ENCODE measurements around the gene HBA1. TPM values are rescaled to one million over a fixed set of nuclear protein-coding genes. Genes with fewer than 3 reads are reported as not detected.

Gene HBA1
- total RNA-seq: not detected in 2 replicates

DNA sequence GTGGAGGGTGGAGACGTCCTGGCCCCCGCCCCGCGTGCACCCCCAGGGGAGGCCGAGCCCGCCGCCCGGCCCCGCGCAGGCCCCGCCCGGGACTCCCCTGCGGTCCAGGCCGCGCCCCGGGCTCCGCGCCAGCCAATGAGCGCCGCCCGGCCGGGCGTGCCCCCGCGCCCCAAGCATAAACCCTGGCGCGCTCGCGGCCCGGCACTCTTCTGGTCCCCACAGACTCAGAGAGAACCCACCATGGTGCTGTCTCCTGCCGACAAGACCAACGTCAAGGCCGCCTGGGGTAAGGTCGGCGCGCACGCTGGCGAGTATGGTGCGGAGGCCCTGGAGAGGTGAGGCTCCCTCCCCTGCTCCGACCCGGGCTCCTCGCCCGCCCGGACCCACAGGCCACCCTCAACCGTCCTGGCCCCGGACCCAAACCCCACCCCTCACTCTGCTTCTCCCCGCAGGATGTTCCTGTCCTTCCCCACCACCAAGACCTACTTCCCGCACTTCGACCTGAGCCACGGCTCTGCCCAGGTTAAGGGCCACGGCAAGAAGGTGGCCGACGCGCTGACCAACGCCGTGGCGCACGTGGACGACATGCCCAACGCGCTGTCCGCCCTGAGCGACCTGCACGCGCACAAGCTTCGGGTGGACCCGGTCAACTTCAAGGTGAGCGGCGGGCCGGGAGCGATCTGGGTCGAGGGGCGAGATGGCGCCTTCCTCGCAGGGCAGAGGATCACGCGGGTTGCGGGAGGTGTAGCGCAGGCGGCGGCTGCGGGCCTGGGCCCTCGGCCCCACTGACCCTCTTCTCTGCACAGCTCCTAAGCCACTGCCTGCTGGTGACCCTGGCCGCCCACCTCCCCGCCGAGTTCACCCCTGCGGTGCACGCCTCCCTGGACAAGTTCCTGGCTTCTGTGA lies at the start of gene HBA1:
TSS of gene HBA1 (plus strand) at position 204 of the 906 bp plus-strand sequence. CDS start at position 241, 37 bp downstream.

DNA sequence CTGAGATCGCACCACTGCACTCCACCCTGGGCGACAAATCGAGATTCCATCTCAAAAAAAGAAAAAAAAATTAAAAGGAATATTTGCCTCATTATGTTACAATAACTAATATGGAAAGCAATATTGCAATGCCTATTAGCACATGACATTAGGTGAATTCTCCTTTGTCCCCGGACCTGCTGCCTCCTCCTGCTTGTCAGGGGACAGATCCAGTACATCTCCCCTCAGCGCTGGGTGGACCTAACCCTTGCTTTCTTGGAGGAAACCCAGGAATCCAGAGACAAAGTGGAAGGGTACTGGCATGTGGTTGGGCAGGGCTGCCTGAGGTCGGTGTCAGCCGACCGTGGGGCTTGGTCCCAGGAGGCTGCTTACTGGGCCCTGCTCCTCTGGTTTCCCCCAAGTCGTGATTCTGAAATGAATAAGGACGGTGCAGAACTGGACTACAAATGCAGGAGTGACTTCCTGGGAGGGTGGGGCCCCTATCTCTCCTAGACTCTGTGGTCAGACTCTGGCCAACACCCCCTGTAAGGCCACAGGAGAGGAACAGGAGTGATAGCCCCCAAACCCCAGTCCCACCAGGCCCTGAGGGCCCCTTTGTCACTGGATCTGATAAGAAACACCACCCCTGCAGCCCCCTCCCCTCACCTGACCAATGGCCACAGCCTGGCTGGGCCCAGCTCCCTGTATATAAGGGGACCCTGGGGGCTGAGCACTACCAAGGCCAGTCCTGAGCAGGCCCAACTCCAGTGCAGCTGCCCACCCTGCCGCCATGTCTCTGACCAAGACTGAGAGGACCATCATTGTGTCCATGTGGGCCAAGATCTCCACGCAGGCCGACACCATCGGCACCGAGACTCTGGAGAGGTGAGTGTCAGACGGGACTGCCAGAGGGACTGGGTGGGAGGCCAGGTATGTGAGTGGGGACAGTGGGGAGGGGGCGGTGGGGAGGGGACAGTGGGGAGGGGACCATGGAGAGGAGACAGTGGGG lies 24.0 kb upstream of the HBA1 start, which contains the start of gene HBZ:
TSS of gene HBZ (plus strand) at position 504 of the 988 bp plus-strand sequence. CDS start at position 770, 266 bp downstream.

DNA sequence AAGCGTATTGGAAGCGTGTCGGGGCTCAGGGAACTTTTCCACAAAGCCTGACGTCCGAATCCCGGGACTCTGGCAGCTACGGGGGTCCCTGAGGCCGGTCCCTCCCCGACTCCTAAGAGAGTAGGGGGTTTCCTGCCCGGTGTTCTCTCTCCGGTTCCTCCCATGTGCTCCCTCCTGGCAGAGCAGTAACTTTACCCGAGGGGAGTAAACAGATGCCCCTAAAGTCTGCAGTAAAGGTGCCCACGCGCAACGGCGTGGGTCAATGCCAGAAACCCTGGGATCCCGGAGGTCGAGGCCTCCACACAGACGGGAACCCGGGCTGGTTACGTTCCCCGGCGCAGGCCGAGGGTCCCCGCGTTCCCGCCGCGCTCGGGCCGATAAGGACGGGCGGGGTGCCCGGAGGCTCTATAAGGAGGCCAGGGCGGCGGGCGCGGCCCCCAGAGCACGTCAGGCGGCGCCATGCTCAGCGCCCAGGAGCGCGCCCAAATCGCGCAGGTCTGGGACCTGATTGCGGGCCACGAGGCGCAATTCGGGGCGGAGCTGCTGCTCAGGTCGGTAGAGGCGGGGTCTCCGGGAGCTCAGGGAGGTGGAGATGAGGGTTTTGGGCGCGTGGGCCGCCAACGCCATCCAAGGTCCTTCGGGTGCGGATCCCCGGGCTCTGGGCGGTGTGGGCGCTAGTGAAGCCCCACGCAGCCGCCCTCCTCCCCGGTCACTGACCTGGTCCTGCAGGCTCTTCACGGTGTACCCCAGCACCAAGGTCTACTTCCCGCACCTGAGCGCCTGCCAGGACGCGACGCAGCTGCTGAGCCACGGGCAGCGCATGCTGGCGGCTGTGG lies 10.7 kb upstream of the HBA1 start, which contains the start of gene HBM:
TSS of gene HBM (plus strand) at position 440 of the 836 bp plus-strand sequence. CDS start at position 460, 20 bp downstream.

DNA sequence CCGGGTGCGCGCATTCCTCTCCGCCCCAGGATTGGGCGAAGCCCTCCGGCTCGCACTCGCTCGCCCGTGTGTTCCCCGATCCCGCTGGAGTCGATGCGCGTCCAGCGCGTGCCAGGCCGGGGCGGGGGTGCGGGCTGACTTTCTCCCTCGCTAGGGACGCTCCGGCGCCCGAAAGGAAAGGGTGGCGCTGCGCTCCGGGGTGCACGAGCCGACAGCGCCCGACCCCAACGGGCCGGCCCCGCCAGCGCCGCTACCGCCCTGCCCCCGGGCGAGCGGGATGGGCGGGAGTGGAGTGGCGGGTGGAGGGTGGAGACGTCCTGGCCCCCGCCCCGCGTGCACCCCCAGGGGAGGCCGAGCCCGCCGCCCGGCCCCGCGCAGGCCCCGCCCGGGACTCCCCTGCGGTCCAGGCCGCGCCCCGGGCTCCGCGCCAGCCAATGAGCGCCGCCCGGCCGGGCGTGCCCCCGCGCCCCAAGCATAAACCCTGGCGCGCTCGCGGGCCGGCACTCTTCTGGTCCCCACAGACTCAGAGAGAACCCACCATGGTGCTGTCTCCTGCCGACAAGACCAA lies 4.0 kb upstream of the HBA1 start, which contains the start of gene HBA2:
TSS of gene HBA2 (plus strand) at position 503 of the 568 bp plus-strand sequence. CDS start at position 540, 37 bp downstream.

DNA sequence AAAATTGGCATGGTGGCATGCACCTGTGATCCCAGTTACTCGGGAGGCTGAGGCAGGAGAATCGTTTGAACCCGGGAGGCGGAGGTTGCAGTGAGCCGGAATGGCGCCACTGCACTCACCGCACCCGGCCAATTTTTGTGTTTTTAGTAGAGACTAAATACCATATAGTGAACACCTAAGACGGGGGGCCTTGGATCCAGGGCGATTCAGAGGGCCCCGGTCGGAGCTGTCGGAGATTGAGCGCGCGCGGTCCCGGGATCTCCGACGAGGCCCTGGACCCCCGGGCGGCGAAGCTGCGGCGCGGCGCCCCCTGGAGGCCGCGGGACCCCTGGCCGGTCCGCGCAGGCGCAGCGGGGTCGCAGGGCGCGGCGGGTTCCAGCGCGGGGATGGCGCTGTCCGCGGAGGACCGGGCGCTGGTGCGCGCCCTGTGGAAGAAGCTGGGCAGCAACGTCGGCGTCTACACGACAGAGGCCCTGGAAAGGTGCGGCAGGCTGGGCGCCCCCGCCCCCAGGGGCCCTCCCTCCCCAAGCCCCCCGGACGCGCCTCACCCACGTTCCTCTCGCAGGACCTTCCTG lies 3.7 kb downstream of the HBA1 start, which contains the start of gene HBQ1:
TSS of gene HBQ1 (plus strand) at position 359 of the 575 bp plus-strand sequence. CDS start at position 387, 28 bp downstream.

Other genes starting within 250 kb of the HBA1 start
- gene POLR3K, start 123.1 kb upstream of the HBA1 start, total RNA-seq: 7.0 and 10.3 TPM in 2 replicates
- gene SNRNP25, start 122.9 kb upstream of the HBA1 start, total RNA-seq: 21.6 and 45.2 TPM in 2 replicates
- gene RHBDF1, start 104.0 kb upstream of the HBA1 start, total RNA-seq: 20.6 and 36.4 TPM in 2 replicates
- 138 and 165 TPM in 2 replicates for gene MPG, start 98.5 kb upstream of the HBA1 start, total RNA-seq
- 5.5 and 7.8 TPM in 2 replicates for gene NPRL3, start 38.0 kb upstream of the HBA1 start, total RNA-seq
- not detected in 2 replicates for gene HBZ, start 24.0 kb upstream of the HBA1 start, total RNA-seq
- gene HBM, start 10.7 kb upstream of the HBA1 start, total RNA-seq: not detected in 2 replicates
- not detected in 2 replicates for gene HBA2, start 3.8 kb upstream of the HBA1 start, total RNA-seq
- 0.38 and 1.1 TPM in 2 replicates for gene HBQ1, start 3.8 kb downstream of the HBA1 start, total RNA-seq
- 37.3 and 42.9 TPM in 2 replicates for gene LUC7L, start 52.8 kb downstream of the HBA1 start, total RNA-seq
- gene FAM234A, start 58.1 kb downstream of the HBA1 start, total RNA-seq: 28.8 and 53.4 TPM in 2 replicates
- 1.6 and 1.9 TPM in 2 replicates for gene RGS11, start 99.3 kb downstream of the HBA1 start, total RNA-seq
- gene ARHGDIG, start 103.9 kb downstream of the HBA1 start, total RNA-seq: 3.5 and 7.3 TPM in 2 replicates
- 0.09 and 0.28 TPM in 2 replicates for gene PDIA2, start 106.5 kb downstream of the HBA1 start, total RNA-seq
- gene AXIN1, start 176.0 kb downstream of the HBA1 start, total RNA-seq: 17.5 and 25.8 TPM in 2 replicates
- 85.7 and 112 TPM in 2 replicates for gene MRPL28, start 193.9 kb downstream of the HBA1 start, total RNA-seq
- 96.7 and 101 TPM in 2 replicates for gene PGAP6, start 205.3 kb downstream of the HBA1 start, total RNA-seq
- 73.7 and 84.4 TPM in 2 replicates for gene NME4, start 220.5 kb downstream of the HBA1 start, total RNA-seq
- gene DECR2, start 225.2 kb downstream of the HBA1 start, total RNA-seq: 8.1 and 8.8 TPM in 2 replicates
- 24.6 and 32.8 TPM in 2 replicates for gene RAB11FIP3, start 249.0 kb downstream of the HBA1 start, total RNA-seq